Ureter (tissue), 1 donor: ENCODE results near the gene FBXO46. TPM values are rescaled to one million over a fixed set of nuclear protein-coding genes. Genes with fewer than 3 reads are reported as not detected.
"Not testable (repeated sequence)": the region's sequence is repeated elsewhere in the genome, so short reads cannot be mapped to it uniquely, and the experiment has no call there.

Experiments
- DNase-seq: peaks from one replicate; pipeline ENCODE4 v3.0.0-alpha.2; 2020; ENCODE audit warnings: low spot score
- total RNA-seq: library from RNA; stranded (reverse); gene quantifications from one replicate; pipeline ENCODE4 v1.2.4, GENCODE V29; 2023
- donor health status: DM: yes; HTN: yes; CAD: no.

FBXO46 gene
- total RNA-seq, 1 donor from 2014 or later, result 24.8 TPM

DNA sequence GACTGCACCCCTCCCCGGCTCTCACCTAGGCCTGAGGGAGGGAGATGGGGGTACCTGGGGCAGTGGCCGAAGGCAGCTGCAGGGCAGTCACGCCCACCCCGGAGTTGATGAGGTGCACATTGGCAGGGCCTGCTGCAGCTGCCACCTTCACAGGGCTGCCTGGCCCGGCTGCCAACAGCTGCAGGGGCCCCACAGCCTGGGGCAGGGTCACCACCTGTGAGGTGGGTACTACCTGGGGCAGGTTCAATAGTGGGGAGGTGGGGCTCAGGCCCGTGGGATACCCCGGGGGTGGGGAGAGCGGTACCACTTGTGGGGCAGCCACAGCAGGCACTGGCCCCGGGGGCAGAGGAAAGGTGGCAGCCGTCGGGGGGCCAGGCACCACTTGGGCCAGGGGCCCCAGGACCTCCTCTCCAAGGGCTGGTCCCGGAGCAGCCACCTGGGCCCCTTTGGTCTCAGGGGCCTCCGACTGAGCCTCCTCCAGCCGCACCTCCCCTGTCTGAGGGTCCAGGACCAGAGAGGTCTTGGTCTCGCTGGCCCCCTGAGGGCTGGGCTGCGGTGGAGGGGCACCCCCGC, 35.7 kb upstream of the FBXO46 start:
- no peak for DNase-seq

DNA sequence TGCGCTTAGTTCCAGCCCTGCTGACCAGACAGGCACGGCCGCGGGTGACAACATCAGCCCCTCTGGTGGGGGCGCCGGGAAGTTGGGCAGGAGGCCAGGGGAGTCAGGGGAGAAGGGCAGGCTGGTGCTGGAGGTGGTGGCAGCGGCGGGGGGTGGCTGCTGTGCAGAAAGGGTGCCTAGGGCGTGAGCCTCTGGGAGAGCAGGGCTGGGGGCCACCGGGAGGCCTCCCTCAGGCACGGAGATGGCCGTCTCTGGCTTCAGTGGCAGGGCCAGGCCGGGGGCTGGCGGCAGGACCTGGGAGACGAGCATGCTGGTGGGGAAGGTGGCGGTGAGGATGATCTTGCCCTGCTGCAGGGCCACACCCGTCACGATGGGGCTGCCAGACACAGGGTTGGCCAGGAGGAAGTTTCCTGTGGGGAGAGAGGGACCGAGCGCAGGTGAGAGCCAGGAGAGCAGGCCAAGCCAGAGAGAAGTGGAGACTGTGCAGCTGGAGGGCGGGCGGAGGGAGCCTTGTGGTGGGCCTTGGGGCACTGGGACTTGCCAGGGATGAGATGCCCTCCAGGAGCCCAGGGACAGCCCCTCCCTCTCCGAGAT, 35.1 kb upstream of the FBXO46 start:
- no peak for DNase-seq

DNA sequence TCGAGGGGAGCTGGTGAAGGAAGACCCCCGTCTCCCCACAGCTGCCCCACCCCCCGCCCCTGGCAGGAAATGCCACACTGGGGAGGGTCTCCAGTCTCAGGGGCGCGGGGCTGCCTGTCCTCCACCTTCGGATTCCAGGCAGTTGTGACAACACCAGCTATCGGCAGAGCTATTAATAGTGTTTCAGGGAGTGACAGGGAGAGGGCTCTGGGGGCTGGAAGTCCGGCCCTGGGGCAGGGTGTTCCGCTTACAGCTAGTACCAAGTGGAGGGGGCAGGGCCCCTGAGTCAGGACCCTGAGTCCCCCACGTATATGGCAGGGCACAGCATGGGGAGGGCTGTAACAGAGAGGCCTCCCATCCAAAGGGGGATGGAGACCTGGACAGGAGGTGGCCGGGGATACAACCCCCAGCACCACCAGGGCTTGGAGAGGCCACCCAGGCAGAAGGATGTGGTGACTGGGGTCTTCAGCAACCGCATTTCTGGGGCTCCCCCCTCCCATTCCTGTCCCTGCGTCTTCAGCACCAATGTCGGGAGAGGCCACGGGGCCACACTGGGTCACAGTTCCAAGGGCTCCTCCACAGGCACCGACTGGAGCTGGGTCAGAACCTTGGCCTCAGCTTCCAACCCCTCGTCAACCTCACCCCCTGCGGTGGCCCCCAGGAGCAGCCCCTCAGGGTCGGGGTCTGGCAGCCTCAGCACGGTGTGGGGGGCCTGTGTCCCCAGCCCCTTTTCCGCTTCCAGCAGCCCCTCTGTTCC, 34.4 kb upstream of the FBXO46 start:
- no peak for DNase-seq

DNA sequence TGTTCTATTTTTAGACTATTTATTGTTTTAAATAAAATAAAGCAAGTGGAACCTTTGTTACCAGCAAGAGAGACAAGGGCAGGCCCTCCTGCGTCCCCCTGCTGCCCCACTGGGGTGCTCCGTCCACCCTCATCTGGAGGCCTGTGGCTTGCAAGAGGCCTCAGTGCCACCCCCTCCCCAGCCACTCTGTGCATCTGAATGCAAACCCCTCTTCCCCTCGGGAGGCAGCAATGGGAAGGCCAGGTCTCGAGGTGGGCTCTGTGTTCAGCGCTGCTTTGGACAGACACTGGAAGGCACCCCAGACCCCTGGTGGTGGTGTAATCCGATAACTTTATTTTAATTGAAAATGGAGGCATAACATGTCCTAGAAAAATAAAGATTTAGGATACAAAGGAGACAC, 33.8 kb upstream of the FBXO46 start:
- DNase-seq, result no peak

DNA sequence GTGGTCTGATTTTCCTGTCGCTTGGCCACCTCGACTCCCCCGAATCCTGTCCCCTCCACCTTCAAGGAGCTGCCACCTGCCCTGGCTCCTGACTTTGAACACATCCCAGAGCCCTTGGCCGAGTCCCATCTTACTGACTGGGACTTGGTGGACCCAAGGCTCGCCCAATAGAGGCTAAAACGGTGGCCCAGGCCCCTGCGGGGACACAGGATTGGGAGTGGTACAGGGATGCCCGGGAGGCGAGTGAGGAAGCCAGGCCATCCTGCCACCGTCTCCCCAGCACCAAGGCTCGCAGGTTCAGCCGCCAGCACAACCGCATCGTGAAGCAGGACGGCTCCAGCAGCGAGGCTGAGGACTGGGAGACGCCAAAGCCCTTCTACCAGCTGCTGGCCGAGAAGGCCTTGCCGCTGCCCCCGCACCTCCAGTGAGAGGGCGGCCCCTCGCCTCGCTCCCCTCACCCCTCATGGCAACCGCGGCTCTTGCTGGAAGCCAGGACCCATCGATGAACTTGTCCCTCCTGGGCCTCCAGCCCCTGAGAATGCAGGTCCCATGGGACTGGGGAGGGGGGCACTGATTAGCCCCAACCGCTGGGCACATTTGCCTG, 33.1 kb upstream of the FBXO46 start:
- DNase-seq, result no peak

DNA sequence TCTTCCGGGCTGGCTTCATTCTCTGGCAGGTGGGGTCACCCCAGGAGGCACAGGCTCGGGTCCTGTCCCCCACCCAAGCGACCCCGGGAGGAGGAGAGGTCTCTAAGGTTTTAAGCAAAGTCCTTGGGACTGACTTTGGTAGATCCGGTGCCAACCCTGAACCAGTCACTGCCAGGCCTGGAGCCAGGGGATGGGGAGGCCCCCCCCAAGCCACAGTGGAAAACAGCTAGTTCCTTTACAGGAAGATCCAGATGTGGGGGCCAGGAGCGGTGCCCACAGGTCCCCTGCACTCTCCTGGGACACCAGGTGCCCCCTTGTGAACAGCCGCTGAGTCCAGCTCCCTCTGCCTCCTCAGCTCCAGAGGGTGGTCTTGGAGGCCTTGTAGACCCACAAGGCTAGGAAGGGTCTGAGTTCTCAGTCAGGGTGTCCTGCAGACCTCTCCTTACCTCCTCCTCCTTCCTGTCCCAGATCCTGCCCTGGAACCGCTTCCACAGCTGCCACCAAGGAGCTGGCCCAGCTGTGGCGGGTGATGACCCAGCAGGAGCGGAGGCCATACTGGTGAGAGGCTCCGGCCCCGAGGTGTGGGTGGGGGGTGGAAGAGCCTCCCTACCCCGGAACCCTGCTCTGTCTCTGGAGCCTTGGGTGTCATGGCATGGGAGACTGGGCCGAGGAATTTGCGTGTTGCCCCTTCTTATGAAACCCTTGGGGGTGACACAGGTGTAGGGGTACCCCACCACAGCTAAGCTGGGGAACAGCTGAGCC, 32.4 kb upstream of the FBXO46 start:
- DNase-seq, result no peak

DNA sequence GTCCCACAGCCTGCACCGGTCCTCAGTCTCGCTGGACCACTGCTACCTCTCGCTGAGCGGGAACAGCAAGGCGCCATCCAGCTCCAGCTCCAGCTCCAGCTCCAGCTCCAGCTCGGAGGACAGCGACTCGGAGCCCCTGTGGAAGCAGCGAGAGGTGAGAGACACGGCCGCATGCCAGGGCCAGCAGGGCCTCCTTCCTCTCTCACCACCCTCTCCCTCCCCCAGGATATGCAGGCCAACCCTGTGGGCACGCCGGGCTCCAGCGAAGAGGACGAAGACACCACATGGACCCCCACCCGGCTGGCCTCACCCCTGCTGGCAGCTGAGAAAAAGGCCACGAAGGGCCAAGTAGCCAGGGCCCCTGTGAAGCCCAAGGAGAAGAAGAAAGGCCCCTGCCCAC, 31.0 kb upstream of the FBXO46 start:
- DNase-seq, result no peak

DNA sequence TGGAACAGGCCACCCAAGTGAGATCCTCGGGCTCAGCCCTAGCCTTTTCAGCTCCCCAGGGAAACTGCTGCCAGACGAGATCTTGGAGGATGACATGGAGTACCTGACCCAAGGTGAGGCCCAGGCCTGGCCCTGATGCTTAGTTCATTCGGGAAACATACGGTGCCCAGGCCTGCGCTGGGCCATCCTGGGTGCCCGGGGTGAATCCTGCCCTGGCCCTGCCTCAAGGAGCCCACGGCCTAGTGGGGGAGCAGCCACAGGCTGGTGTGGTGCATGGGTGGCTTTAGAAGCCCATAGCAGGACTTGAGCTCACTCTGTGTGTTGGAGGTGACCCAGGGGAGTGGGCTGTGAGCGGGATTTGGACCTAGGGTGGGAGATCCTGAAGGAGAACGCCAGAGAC, 28.2 kb upstream of the FBXO46 start:
- no peak for DNase-seq

DNA sequence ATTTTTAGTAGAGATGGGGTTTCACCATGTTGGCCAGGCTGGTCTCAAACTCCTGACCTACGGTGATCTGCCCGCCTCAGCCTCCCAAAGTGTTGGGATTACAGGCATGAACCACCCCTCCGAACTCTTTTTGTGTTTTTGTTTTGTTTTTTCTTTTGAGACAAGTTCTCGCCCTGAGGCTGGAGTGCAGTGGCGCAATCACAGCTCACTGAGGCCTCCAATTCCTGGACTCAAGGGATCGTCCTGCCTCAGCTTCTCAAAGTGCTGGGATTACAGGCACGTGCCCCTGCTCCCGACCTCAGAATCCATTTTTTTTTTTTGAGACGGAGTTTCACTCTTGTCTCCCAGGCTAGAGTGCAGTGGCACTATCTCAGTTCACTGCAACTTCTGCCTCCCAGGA, 27.0 kb upstream of the FBXO46 start:
- no peak for DNase-seq

DNA sequence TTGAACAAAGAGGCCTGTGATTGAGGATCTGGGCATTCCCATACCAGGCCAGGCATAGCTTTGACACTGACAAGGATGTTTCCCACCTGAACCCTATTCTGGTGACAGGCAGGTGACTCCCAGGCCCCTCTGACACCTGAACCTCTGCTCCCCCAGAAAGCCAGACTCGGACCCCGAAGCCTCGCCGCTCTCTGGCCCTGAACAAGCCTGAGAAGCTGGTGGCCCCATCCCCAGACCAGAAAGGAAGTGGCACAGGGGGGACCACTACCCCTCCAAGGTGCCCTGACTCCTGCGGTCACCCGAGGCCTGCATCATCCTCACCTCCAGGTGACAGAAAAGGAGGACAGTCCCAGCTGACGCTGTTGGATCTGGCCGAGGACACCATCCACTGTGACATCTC, 23.6 kb upstream of the FBXO46 start:
- no peak for DNase-seq

DNA sequence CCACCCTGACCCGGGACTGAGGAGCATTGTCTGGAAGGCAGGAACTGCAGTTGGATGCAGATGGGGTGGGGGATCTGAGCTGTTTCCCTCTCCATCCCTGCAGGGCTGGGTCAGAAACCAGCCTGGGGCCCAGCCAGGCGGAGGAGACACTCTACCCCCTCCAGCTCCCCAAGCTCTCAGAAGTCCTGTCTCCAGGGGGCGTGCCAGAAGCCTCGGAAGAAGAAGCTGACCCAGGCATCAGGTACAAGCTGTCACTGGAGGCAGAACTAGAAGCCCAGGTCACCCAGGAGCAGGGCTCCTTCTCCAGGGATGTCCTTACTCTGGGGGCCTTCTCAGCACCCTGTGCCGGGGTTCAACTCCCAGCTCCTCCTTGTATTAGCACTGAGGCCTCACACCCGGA, 22.9 kb upstream of the FBXO46 start:
- no peak for DNase-seq

DNA sequence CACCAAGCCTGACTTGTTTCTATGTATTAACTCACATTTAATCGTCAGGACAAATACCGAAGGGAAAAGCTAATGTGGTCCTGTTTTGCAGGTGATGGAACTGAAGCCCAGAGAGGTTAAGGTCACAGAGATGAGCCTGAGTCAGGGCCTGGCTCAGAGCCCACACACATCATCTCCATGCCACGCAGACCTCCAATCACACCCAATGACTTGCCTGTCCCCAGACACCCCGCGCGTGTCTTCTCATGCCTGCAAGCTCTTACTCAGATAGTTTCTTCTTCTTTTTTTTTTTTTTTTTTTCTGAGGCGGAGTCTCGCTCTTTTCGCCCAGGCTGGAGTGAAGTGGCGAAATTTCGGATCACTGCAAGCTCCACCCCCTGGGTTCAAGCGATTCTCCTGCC, 21.9 kb upstream of the FBXO46 start:
- DNase-seq, result no peak

DNA sequence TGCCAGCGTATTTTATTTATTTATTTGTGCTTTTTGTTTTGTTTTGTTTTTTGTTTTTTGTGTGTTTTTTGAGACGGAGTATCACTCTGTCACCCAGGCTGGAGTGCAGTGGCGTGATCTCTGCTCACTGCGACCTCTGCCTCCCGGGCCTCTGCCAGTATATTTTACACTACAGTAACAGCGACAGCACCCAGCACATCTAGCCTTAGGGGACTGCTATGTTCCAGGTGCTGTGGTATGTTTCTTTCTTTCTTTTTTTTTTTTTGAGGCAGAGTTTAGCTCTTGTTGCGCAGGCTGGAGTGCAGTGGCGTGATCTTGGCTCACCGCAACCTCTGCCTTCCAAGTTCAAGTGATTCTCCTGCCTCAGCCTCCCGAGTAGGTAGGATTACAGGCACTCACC, 20.8 kb upstream of the FBXO46 start:
- DNase-seq, result not testable (repeated sequence)

DNA sequence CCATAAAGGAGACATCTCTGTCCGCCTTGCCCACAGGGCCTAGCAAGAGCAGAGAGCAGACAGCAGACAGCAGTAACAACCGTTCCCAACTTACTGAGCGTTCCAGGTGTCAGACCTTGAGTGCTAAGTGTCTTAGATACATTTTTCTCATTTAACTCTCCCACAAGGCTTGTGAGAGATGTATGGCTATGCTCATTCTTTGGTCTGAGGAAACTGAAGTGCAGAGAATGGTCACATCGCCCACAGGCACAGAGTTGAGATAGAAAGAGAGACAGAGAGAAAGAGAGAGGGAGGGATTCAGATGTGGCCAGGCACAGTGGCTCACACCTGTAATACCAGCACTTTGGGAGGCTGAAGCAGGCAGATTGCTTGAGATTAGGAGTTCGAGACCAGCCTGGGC, 16.8 kb upstream of the FBXO46 start:
- no peak for DNase-seq

DNA sequence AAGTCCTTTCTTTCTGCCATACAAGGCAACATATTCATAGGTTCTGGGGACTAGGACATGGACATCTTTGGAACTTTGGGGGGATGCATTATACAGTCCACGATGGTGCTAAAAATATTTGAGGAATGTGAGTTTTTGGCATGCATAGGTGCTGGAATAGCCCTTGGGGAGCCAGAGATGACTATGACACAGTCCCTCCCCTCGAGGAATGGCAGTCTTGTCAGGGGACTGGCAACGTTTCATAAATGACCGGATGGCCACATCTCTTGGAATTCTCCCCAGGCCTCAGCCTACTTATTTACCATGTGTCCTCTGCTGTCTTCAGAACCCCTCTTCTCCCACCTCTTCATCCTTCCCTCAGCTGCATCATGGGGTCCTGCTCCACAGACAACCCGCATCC, 16.2 kb upstream of the FBXO46 start:
- DNase-seq, result no peak

DNA sequence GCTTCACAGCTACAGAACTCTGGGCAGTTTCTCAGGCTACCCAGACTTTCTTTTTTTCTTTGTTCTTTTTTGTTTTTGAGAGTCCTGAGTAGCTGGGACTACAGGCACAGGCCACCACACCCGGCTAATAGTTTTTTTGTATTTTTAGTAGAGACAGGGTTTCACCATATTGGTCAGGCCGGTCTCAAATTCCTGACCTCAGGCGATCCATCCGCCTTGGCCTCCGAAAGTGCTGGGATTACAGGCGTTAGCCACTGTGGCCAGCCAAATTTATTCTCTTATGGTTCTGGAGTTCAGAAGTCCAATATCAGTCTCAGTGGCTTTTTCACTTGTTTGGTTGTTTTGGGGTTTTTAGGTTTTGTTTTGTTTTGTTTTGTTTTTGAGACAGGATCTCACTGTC, 14.9 kb upstream of the FBXO46 start:
- no peak for DNase-seq

DNA sequence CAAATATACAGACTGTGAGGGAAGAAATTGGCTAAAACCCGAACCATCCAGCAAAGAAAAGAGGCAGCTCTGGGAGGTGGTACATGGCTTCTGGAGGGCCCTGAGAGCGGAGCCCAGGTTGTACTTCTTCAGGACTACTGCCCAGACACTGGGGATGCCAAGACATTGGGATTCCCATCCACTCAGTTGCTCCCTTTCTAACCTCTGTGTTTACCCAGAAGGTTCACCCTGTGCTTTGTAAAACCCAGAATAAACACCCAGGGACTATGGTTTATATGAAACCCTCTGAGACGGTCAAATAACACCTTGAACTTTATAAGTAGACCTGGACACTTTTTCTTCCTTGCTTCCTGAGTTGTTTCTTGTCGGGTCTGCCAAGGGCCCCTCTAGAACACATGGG, 12.3 kb upstream of the FBXO46 start:
- DNase-seq, result no peak

DNA sequence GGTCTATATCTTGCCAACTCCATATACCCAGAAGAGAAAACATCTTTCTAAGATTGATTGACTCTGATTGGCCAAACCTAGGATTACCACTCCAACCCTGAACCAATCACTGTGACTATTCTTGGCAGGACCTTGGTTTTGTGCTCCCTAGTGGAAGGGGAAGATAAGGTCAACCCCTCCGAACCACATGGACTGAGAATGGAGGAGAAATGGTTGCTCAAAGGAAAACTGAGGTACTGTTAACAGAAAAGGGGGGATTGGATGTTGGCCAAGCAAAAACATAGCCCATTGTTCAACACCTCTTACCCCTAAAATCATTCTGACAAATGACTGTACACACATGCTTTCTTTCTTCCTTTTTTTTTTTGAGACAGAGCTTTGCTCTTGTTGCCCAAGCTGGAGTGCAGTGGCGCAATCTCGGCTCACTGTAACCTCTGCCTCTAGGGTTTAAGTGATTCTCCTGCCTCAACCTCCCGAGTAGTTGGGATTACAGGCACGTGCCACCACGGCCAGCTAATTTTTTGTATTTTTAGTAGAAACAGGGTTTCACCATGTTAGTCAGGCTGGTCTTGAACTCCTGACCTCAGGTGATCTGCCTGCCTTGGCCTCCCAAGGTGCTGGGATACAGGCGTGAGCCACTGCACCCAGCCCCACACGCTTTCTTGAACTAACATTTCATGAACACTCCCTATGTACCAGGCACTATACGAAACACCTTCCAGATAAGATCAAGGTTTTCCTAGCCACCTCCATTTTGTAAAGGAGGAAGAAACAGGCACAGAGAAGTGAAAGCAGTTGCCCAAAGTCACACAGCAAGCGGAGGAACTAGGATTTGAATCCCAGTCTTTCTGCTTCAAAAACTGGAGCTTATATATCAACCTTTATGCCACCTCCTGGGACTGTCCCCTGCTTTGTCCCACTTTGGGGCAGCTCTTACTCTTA, 9.1 kb upstream of the FBXO46 start:
- no peak for DNase-seq

DNA sequence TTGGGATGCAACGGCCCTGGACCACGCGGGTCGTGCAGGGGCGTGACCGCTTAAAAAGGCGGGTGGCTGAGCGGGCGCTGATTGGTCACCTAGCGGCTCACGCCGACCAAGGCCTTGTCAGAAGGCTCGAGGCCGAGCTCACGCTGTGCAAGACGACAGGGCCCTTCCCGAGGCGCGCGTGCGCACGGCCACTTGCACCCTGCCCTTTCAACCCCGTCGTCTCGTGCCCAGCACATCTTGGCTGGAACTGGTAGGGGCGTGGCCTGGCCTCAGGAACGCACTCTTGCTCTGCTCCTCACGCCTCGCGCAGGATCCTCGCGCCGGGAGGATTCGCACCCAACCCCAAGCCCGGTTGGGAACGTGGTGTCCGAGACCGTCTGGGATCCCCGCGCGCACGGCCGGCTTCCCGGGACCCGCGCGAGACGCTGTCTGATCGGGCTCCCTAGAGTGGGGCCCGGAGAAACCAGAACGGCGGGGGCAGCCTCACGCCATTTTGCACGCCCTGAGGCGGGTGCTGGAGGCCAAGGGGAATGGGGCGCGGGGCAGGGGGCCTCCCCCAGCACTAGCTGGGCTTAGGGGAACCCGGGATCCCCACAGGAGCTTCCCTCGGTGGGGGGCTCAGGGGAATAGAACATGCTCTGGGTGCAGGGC, 2.6 kb upstream of the FBXO46 start, which contains the start of gene MEIOSIN:
MEIOSIN (plus strand) TSS at position 280 of the 651 bp plus-strand sequence. CDS start 1,938 bp downstream, outside the sequence.
- no peak for DNase-seq

DNA sequence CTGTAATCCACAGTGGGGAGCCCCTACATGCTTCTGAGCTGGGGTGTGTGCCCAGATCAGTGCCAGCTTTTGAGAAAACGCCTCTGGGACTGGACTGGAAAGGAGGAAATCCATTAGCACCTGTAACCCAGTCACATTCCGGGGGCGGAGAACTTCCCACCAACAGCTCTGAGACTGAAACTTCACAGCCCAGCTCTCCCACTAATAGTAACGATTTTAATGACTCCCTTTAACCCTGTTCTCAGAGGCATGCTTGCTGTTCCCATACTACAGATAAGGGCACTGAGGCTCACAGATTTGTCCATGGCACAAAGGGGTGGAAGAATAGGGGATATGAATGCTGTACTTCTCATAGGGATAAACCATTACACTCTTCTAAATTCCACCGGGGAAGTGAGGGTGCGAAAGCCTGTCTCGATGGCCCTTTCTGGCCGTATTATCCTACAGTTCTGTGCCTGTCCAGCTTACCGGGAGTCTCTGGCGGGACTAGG, 851 bp downstream of the FBXO46 start:
- DNase-seq, result no peak
